CMK (cell line): ENCODE measurements around the gene WWC2.

Experiments
- DNase-seq: peaks from one replicate; pipeline ENCODE4 v3.0.0-alpha.2; 2010; ENCODE audit warnings: low read depth

The WWC2 gene

DNA sequence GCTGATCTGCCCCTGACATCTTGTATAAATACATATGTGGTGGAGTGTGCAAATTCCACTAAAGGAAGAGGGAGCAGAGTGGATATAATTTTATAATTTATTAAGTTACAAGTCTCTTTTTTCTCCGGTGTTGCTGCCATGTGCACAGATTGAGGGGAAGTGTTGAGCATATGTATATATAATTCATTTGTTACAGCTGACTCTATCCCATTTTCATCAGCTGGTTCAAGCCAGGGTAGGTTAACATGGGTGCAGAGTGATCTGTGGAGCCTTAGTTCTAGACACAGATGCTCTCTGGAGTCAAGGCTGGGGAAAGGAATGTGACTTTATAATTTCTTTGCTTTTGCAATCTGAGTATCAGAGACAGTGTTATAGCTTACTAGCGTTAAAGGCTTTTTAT lies 103.5 kb downstream of the WWC2 start:
- no peak for DNase-seq

- DNase-seq = no peak
These were observed 105.7 kb downstream of the WWC2 start for GRCh38 chr4:183204793-183205192.

- no peak for DNase-seq
These were observed 106.1 kb downstream of the WWC2 start for GRCh38 chr4:183205193-183205592.

GRCh38 chr4:183205709-183206108 lies 106.7 kb downstream of the WWC2 start:
- DNase-seq = no peak

DNA sequence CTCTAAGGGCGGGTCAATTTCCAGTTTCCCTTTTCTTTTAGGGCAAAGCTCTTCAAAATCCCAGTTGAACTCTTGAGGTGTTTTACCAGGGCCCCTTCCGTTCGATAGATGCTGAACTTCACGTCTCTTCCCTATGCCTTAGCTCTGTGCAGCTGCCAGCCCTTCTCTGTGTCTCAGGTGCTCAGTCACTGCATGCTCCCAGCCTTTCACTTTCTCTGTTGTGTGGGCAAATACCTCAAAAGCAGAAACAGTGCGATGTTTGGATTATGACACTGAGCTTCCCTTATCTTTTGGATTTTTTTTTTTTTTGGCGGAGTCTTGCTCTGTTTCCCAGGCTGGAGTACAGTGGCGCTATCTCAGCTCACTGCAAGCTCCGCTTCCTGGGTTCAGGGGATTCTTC lies 112.5 kb downstream of the WWC2 start:
- no peak for DNase-seq

GRCh38 chr4:183213996-183214395 lies 114.9 kb downstream of the WWC2 start:
- no peak for DNase-seq

- DNase-seq = no peak
These were observed 115.9 kb downstream of the WWC2 start for GRCh38 chr4:183214912-183215488.

DNA sequence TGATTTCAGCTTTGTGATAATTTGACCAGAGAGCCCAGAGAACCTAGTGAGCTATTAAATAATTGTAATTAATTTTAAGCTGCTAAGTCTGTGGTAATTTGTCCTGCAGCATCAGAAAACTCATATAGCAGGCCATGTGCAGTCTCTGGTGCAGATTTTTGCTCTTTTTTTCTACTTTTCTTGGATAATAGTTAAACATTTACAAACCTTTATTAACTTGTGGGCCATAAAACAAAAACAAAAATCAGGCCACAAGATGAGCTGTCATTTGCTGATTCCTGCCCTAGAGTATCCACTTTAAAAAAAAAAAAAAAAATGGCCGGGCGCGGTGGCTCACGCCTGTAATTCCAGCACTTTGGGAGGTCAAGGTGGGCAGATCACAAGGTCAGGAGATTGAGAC lies 121.2 kb downstream of the WWC2 start:
- no peak for DNase-seq

GRCh38 chr4:183223053-183223452 lies 124.0 kb downstream of the WWC2 start:
- no peak for DNase-seq

- no peak for DNase-seq
These were observed 130.3 kb downstream of the WWC2 start for GRCh38 chr4:183229397-183229796.

DNA sequence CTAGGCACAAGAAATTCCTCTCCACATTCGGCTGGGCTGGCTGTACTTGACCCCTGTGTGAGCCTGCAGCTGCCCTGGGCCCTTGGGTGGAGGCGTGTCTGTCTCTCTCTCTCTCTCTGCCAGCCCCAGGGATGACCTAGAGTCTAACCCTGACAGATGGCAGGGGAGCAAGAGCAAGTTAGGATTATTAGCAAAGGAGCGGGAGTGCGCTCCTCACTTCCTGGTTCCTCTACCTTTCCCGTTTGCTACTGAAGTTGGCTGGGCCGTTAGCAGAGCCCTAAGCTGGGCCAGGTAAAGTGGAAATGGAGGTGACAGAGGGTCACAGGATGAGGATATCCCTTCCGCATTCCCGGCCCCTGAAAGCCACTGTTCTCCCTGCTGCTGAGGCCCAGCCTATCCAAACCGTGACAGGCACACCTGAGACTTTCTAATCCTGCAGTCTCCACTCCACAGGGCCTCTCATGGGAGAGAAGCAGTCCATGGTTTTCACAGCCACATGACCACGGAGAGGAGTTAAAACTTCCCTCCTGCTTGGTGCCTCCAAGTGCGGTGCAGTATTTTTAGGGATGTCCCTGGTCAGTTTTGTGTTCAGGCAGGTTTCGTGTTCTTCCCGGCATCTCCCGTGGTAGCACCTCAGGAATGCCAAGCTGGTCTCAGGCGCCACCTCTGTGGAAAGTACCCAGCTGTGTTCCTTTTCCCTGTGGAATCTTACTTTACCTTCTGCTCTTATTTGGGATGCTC lies 141.7 kb downstream of the WWC2 start:
- DNase-seq = no peak

- DNase-seq = no peak
These were observed 142.2 kb downstream of the WWC2 start for GRCh38 chr4:183241322-183241640.

DNA sequence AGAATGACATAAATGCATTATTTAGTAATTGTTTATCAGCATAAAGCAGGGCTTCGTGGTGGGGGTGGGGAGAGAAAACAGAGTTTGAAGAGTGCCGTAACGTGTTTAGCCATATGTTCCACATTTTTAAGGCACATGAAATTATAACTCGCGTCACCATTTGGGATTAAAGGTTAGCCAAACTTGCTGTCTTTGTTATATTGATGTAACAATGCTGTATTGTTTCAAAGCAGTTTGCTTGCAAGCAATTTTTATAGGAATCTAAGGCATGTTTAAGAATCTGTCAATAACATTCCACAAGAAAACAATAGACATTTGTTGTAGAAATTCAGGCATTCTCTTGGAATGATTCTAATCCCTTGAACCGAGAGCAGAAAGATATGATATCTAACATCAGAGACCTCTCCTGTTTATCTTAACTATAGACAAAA lies 142.7 kb downstream of the WWC2 start:
- no peak for DNase-seq

DNA sequence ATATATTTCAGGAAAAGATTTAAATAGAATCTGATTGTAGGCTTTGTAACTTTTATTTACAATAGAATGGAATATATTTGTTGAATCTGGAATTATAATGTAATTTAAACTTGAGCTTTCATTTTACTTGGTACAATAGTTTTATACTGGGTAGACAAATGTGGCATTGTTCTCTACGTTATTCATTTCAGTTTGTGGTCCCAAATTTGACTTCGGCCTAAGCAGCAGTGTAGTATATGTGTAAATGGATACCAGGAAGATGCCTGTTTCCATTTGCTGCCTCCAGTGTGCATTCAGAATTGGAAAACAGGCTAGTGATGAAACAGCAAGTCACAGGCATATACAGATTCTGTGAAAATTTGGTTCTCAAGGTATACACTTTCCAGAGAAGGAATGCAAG lies 143.2 kb downstream of the WWC2 start:
- DNase-seq = no peak

DNA sequence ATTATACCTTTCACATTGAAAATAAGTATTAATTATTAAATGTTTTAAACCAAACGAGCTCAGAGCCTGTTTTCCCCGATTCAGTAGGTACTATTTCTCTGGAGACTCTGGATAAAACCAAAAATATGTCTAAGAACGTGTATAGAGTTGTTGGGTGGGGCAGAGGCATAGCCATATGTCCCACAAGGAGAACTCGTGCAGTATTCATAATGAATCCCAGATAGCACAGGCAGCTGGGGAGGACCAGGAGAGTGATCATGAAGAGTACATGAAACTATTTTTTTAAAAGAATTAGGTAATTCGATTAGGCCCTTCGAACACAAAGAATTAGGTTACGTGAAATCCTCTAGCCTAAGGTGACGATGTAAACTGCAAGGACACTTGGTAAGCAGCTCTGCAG lies 145.0 kb downstream of the WWC2 start:
- no peak for DNase-seq

DNA sequence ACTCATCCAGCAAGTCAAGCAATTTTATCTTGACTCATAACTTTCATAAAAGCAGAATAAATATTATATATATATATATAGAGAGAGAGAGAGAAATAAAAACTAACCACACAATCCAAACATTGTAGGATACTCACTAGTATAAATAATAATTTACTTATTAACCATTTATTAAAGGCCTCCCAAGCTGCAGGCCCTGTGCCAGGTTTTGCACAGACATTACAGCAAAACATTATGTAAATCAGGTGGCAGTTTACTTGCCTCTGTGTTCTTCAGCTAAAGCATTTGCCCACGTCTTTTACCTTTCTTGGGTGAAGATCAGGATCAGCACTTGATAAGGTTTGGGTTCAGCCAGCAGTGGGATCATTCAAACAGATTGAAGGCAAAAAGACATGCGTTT lies 145.4 kb downstream of the WWC2 start:
- DNase-seq = no peak

- DNase-seq = no peak
These were observed 149.1 kb downstream of the WWC2 start for GRCh38 chr4:183248201-183248600.

GRCh38 chr4:183249854-183250253 lies 150.8 kb downstream of the WWC2 start:
- no peak for DNase-seq

GRCh38 chr4:183250831-183251230 lies 151.8 kb downstream of the WWC2 start:
- no peak for DNase-seq

GRCh38 chr4:183252959-183253358 lies 153.9 kb downstream of the WWC2 start:
- no peak for DNase-seq

- no peak for DNase-seq
These were observed 154.4 kb downstream of the WWC2 start for GRCh38 chr4:183253451-183253850.

- no peak for DNase-seq
These were observed 155.1 kb downstream of the WWC2 start for GRCh38 chr4:183254162-183254561.

GRCh38 chr4:183255487-183255886 lies 156.4 kb downstream of the WWC2 start:
- DNase-seq = no peak

DNA sequence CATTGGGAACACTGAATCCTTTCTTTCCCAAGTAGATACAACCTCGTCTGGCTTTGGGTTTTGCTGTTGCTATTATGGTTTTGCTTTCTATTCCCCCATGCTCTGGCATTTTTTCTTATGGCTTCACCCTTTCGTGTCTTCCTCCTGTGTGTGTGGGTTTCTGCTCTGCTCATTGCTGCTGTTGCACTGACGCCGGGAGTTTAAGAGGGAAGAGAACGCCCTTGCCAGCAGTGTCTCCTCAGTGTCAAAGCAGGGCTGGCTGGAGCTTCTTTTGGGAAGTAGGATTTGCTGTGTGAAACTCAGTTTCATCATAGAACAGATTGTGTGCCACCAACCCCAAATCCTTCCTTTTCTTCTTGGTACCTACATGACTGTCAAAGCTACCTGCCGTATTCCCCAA lies 157.3 kb downstream of the WWC2 start:
- DNase-seq = no peak
